Measurements from ENCODE around the gene MAOB.
"Not testable (repeated sequence)": the region's sequence is repeated elsewhere in the genome, so short reads cannot be mapped to it uniquely, and the experiment has no call there.

GRCh38 chrX:43727254-43727653 is 155.0 kb downstream of the MAOB start:
- not testable (repeated sequence) for TF ChIP-seq MEIS2 (IDR thresholded peaks at IDR 0.05; ENCODE audit: partially characterized antibody); SMAD2 (IDR thresholded peaks at IDR 0.05; ENCODE audit: low read depth, low read length); ATF1 (CRISPR knock-in tag; IDR thresholded peaks at IDR 0.05); ATF1 (tag; IDR thresholded peaks at IDR 0.05); TEAD1 (CRISPR knock-in tag; IDR thresholded peaks at IDR 0.05); ZBED1 (IDR thresholded peaks at IDR 0.05); EP300 (IDR thresholded peaks at IDR 0.05; ENCODE audit: low read length)
- TF ChIP-seq, protein P1, sequence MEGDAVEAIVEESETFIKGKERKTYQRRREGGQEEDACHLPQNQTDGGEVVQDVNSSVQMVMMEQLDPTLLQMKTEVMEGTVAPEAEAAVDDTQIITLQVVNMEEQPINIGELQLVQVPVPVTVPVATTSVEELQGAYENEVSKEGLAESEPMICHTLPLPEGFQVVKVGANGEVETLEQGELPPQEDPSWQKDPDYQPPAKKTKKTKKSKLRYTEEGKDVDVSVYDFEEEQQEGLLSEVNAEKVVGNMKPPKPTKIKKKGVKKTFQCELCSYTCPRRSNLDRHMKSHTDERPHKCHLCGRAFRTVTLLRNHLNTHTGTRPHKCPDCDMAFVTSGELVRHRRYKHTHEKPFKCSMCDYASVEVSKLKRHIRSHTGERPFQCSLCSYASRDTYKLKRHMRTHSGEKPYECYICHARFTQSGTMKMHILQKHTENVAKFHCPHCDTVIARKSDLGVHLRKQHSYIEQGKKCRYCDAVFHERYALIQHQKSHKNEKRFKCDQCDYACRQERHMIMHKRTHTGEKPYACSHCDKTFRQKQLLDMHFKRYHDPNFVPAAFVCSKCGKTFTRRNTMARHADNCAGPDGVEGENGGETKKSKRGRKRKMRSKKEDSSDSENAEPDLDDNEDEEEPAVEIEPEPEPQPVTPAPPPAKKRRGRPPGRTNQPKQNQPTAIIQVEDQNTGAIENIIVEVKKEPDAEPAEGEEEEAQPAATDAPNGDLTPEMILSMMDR (IDR thresholded peaks at IDR 0.05 in 2 of 3, conservative IDR thresholded peaks at IDR 0.05 in 1 of 3; ENCODE audit: insufficient read depth in 2 of 3, low read depth in 1 of 3, low read length in 3 of 3), result not testable (repeated sequence)

Data from K562 (cell line).